ENCODE measurements around the gene SHD.
"Not testable (repeated sequence)": the region's sequence is repeated elsewhere in the genome, so short reads cannot be mapped to it uniquely, and the experiment has no call there.

Gene SHD

GRCh38 chr19:4234142-4234861, 44.8 kb upstream of the SHD start:
- H2AFZ ChIP-seq = no peak overlapping the region

GRCh38 chr19:4234862-4235201, 44.2 kb upstream of the SHD start:
- H3K4me1 ChIP-seq = no peaks in the 10 kb centered on the region
- H3K9ac ChIP-seq = no peak overlapping the region
- H3K79me2 ChIP-seq = no peaks in the 10 kb centered on the region
- H3K4me2 ChIP-seq (ENCODE audit: low read length) = no peak overlapping the region
- H3K36me3 ChIP-seq (ENCODE audit: control insufficient read depth, insufficient read depth, low read length) = no peaks in the 10 kb centered on the region
- no peaks in the 10 kb centered on the region for H3K9me3 ChIP-seq (ENCODE audit: control insufficient read depth, low read length)
- no peak overlapping the region for H3K4me3 ChIP-seq (ENCODE audit: low read depth, low read length)
- H3K27me3 ChIP-seq (ENCODE audit: control insufficient read depth, insufficient read depth, low read length) = no peaks in the 10 kb centered on the region
- no peak for TF ChIP-seq CTCF (IDR thresholded peaks at IDR 0.05)
- no peak overlapping the region for H3K27ac ChIP-seq
- H2AFZ ChIP-seq = no peak overlapping the region

More at GRCh38 chr19:4234142-4234861, 44.8 kb upstream of the SHD start:
- Histone ChIP-seq H3K36me3 (ENCODE audit: control insufficient read depth, insufficient read depth, low read length) (no peaks in the 10 kb centered on the region), H3K4me3 (ENCODE audit: low read depth, low read length) (no peak overlapping the region), H3K27me3 (ENCODE audit: control insufficient read depth, insufficient read depth, low read length) (no peaks in the 10 kb centered on the region), H3K79me2 (no peaks in the 10 kb centered on the region), H3K27ac (no peak overlapping the region), H3K9ac (no peak overlapping the region), H3K4me2 (ENCODE audit: low read length) (no peak overlapping the region), H3K9me3 (ENCODE audit: control insufficient read depth, low read length) (no peaks in the 10 kb centered on the region), H3K4me1 (no peaks in the 10 kb centered on the region)
- no peak for TF ChIP-seq CTCF (IDR thresholded peaks at IDR 0.05)

- not testable (repeated sequence) for H3K9me3 ChIP-seq (ENCODE audit: control insufficient read depth, low read length); H3K27ac ChIP-seq; H3K79me2 ChIP-seq; H3K4me3 ChIP-seq (ENCODE audit: low read depth, low read length); H3K27me3 ChIP-seq (ENCODE audit: control insufficient read depth, insufficient read depth, low read length); H3K4me2 ChIP-seq (ENCODE audit: low read length); H3K9ac ChIP-seq; H2AFZ ChIP-seq; H3K36me3 ChIP-seq (ENCODE audit: control insufficient read depth, insufficient read depth, low read length); H3K4me1 ChIP-seq
Observed at GRCh38 chr19:4237510-4237909, 41.6 kb upstream of the SHD start.

GRCh38 chr19:4238831-4239230, 40.2 kb upstream of the SHD start:
- Histone ChIP-seq H3K9me3 (ENCODE audit: control insufficient read depth, low read length) (no peaks in the 10 kb centered on the region), H2AFZ (no peak overlapping the region), H3K79me2 (no peaks in the 10 kb centered on the region), H3K27me3 (ENCODE audit: control insufficient read depth, insufficient read depth, low read length) (no peaks in the 10 kb centered on the region), H3K4me3 (ENCODE audit: low read depth, low read length) (no peak overlapping the region), H3K4me1 (no peaks in the 10 kb centered on the region), H3K27ac (no peak overlapping the region), H3K4me2 (ENCODE audit: low read length) (no peak overlapping the region), H3K36me3 (ENCODE audit: control insufficient read depth, insufficient read depth, low read length) (no peaks in the 10 kb centered on the region), H3K9ac (no peak overlapping the region)
- no peak for TF ChIP-seq CTCF (IDR thresholded peaks at IDR 0.05)

- no peak for TF ChIP-seq CTCF (IDR thresholded peaks at IDR 0.05)
- Histone ChIP-seq H3K27ac (no peak overlapping the region), H3K79me2 (no peaks in the 10 kb centered on the region), H3K9ac (no peak overlapping the region), H2AFZ (no peak overlapping the region), H3K4me2 (ENCODE audit: low read length) (no peak overlapping the region), H3K4me3 (ENCODE audit: low read depth, low read length) (no peak overlapping the region), H3K4me1 (no peaks in the 10 kb centered on the region), H3K36me3 (ENCODE audit: control insufficient read depth, insufficient read depth, low read length) (no peaks in the 10 kb centered on the region), H3K27me3 (ENCODE audit: control insufficient read depth, insufficient read depth, low read length) (no peaks in the 10 kb centered on the region), H3K9me3 (ENCODE audit: control insufficient read depth, low read length) (no peaks in the 10 kb centered on the region)
Observed at GRCh38 chr19:4241824-4242430, 37.1 kb upstream of the SHD start.

GRCh38 chr19:4245938-4246337, 33.1 kb upstream of the SHD start:
- H3K9me3 ChIP-seq (ENCODE audit: control insufficient read depth, low read length); H3K4me3 ChIP-seq (ENCODE audit: low read depth, low read length); H3K9ac ChIP-seq; H3K27ac ChIP-seq; H3K27me3 ChIP-seq (ENCODE audit: control insufficient read depth, insufficient read depth, low read length); H3K4me1 ChIP-seq; H3K79me2 ChIP-seq; H3K36me3 ChIP-seq (ENCODE audit: control insufficient read depth, insufficient read depth, low read length); H3K4me2 ChIP-seq (ENCODE audit: low read length): not testable (repeated sequence)
- peak overlapping the region; percentile 100 for H2AFZ ChIP-seq
